Glomerular endothelial cell (primary cell): ENCODE measurements around the gene TMEM18. TPM values are rescaled to one million over a fixed set of nuclear protein-coding genes. Genes with fewer than 3 reads are reported as not detected.

Source experiments
- DNase-seq: peaks from one replicate; pipeline ENCODE4 v3.0.0-alpha.2; 2011; ENCODE audit warnings: low read depth, low spot score; ENCODE audit errors: extremely low read depth
- total RNA-seq: library from RNA; depleted of rRNA; stranded (reverse); fragments of >200 nt; gene quantifications from 2 replicates; pipeline ENCODE4 v1.2.3, GENCODE V29; 2015

Gene TMEM18
- total RNA-seq, 1 donor from 2014 or later, result 13.5 TPM

DNA sequence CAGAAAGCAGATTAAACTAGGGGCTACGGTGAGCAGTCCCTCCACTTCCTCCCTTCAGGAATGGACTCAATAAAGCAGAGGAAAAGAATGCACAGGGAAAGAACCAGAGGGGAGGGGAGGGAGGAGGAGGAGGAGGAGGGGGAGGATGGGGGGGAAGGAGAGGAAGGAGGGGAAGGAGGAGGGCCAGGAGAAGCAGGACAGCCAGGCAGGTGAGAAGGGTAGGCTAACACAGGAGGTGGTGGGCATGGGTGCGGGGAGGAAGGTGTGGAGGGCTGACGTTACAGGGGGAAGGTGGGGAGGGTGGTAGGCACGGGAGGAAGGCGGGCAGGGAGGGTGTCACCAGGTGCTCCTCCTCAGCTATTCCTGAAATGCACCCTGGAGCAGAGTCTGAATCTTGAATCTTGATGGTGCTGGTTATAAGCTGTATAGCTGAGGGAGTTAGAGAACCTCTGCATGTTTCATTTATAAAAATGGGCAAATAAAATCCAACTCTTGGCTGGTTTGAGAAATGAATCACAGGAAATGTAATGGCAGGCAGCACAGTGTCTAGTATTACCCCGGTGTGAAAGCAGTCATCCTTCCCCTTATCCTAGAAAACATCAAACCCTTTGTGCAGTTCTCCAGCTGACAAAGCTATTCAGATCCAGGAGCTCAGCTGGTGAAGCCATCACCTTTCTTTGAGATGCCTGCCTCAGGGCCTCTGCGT, 3.4 kb downstream of the TMEM18 start:
- no peak for DNase-seq

DNA sequence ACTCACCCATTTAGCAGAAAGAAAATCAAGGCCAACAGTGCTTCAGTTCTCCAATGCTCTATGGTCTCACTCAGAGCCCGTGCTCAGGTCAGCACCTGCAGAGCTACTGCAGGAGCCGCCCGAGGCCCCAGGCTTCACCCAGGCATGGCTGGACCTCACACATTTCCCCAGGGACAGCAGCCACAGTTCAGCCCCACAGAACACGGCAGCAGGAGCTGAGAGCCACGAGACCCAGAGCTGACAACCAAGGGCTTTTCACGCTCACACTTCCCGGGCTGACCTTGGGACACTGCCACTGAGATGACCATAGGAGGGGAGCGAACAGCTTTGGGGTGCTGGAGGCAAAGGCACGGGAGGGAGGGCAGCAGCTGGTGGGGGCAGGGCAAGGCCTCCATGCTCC, 4.2 kb downstream of the TMEM18 start:
- no peak for DNase-seq

DNA sequence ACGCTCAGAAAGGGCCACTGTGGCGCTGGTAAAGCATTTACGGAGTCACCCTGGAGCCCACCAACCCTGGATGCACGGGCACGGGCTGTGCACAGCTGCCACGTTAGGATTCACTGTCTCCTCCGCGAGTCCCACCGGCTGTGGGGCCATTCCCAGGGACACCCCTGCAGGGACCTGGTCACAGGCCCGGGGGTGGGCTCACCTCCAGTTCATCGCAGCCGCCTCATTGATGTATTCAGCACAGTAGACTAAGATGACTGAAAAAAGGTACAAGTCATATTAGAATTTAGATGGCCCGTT, 4.7 kb downstream of the TMEM18 start:
- DNase-seq, result no peak

DNA sequence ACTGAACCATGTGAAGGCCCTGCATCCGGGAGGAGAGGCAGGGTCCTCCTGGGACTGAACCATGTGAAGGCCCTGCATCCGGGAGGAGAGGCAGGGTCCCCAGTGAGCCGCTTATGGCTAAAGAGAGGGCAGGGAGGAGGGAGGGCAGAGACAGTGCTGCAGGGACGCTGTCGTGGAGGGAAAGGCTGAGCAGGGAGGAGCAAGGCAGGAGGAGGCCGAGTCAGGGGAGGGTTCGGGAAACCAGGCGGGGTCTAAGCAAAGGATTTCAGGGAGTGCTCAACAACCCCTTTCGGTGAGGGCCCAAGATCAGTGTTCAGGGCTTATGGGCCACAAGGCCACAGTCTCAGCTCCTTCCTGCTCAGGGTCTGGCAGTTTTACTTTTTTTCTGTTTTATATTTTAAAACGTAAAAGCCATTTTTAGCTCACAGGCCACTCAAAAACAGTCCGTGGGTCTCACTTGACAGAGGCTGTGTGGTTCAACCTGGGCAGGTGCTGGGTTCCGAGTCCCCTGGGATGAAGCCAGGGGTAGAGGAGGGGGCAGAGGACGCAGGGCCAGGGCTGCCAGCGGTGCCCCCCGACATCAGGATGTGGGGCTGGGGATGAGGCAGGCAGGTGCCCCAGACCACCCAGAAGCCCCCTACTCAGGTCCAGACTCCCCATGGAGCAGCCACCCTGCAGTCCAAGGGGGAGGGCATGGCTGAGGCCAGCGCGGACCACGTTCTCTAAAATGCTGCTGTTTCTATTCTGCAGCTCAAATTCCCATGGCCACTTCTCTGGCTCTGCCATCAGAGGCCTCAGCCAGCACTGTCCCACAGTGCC, 5.2 kb downstream of the TMEM18 start:
- no peak for DNase-seq

DNA sequence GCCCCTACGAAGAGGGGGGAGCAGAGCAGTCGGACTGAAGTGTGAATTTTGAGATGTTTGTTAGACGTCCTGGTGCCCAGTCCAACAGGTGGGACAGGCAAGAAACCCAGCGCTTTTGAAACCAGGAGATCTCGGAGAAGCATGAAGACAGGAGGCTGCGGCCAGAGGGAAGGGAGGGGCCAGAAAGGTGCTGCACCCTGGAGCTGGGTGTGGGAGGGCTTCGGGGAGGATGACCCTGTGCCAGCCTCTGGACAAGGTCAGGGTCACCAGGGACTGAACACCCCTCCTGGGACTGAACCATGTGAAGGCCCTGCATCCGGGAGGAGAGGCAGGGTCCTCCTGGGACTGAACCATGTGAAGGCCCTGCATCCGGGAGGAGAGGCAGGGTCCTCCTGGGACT, 6.1 kb downstream of the TMEM18 start:
- no peak for DNase-seq

DNA sequence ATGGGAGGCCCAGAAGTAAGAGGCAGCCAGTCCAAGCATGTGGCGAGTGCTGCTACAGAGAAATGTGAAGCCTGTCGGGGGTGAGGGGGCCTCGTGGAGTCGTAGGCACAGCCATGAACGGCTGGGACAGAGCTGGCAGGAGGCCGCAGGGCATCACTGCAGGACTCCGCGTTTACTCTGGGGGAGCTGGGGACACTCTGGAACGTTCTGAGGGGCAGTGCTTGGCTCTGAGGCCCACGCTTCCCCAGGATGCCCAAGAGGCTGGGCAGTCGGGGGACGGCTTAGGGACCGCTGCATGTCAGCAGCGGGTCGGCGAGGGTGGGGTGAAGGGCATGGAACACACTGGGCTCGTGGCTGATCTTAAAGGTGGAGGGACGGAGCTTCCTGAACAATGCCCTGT, 6.6 kb downstream of the TMEM18 start:
- DNase-seq, result no peak

DNA sequence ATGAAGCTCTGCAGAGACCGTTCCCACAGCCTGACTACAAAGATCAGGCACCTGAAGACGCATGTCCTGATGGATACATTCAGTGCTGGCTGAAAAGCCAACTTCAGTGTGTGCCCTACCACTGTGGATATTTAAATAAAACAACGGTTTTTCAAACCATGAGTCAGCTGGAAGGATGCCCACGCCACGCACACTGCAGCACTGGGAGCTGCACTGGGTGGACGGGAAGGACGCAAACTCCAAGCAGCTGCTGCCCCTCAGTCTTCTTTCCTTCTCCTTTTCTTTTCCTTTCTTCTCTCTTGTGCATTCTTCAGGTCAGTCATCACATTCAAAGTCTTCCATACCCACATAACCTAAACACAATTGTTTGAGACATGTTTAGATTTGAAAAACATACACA, 7.9 kb downstream of the TMEM18 start:
- DNase-seq, result no peak

DNA sequence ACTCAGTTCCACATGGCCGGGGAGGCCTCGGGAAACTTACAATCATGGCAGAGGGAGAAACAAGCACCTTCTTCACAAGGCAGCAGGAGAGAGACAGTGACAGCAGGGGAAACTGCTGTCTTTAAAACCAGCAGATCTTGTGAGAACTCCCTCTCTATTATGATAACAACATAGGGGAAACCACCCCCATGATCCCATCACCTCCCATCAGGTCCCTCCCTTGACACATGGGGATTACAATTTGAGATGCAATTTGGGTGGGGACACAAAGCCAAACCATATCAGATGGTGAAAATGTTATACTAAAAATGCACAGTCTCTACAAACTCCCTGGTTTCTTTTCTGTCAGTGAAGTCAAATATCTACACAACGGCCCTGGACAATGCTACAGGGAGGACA, 9.2 kb downstream of the TMEM18 start:
- DNase-seq, result no peak

DNA sequence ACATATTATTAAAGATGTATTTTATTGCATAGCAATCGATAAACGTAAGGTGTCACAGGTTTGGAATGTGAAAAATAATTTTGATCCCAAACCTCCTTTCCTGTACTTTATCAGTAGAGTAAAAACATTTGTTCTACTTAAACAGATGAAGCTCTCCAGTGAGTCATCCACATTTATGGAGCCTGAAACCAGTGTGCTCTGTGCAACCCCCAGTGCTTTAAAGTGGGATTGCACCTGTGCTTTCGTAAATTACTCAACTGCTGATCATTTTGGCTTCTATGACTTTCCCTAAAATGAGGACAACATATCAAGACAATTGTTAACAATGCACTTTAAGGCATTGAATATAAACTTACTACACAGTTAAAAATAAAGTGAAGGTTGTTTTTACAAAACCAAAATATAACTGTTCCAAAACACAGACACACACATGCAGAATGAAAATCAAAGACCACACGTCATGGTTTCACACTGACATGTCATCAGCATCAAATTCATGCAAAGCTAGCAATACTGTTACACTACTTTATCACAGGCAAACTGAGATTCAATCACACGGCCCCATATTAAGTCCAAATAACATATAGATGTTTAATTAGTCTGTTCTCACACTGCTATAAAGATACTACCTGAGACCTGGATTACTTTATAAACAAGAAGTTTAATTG, 9.7 kb downstream of the TMEM18 start:
- DNase-seq, result no peak

DNA sequence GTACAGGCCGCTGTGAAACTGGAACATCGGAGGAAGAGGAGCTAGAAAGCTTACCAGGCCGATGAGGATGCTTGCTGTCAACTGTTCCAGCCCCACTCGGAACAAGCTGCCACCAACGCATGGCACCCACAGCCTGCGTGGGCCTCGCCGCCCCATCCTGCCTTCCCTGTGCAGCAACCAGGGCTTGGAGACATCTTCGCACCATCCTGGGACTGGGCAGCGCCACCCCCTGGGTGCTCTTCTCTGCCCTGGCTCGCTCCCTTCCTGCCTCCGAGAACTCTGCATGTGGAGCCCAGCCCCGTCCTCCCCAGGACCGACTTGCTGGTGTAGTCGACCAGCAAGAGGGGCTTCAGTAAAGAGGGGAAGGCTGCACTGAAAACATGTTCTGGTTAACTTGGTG, 10.8 kb downstream of the TMEM18 start:
- no peak for DNase-seq

DNA sequence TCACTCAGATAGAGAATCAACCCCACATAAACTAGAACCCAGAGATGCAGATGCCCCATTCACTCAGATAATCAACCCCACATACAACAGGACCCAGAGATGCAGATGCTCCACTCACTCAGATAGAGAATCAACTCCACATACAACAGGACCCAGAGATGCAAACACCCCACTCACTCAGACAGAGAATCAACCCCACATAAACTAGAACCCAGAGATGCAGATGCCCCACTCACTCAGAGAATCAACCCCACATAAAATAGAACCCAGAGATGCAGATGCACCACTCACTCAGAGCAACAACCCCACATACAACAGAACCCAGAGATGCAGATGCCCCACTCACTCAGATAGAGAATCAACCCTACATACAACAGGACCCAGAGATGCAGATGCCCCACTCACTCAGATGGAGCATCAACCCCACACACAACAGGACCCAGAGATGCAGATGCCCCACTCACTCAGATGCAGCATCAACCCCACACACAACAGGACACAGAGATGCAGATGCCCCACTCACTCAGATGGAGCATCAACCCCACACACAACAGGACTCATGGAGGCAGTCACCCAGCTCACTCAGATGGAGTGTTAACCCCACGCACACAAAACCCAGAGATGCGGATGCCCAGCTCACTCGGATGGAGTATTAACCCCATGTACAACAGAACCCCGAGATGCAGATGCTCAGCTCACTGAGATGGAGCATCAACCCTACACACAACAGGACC, 11.7 kb downstream of the TMEM18 start:
- no peak for DNase-seq

DNA sequence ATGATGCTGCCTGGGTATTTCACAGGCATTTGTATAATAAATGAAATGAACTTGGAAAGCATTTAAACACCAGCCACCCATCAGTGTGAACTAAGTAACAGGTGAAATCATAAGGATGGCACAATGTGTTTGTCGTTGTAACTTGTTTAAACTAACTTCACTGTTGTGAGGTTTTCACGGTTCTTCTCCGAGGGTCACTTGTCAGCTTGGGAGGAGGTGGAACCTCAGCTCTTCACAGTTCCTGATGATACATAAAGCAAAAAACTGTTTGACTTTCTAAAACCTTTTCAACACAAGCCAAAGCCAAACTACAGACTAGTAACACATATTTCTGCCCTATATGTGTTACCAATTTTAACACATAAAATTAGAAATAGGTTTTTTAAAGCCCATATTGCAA, 13.1 kb downstream of the TMEM18 start:
- no peak for DNase-seq

DNA sequence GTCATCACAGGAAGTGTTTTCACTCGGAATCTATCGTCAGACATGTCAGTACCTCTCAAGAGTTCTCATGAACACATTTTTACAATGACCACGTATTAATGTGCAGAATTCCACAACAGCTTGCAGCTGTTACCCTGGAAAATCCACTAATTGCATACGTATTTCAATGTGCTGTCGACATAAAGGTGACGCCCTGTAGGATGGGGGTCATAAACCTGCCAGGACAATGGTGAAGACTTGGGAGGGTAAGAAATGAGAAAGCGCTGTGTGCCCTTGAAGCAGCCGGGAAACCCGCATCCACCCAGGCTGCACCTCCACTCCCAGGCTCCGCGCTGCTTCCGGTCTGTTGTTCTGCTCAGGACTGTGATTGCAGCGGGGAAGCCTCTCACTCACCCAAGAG, 14.0 kb downstream of the TMEM18 start:
- no peak for DNase-seq

DNA sequence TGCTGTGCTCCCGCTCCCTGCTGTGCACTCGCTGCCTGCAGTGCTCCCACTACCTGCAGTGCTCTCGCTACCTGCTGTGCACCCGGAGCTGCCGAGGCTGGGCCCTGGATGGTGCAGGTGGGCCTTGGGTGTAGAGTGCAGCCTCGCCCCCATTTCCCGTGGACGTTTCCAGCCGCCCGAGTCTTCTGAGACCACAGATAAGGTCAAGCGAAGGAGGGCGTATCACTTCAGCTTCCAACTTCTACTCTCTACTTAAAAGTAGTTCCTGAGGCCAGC, 15.9 kb downstream of the TMEM18 start:
- no peak for DNase-seq

DNA sequence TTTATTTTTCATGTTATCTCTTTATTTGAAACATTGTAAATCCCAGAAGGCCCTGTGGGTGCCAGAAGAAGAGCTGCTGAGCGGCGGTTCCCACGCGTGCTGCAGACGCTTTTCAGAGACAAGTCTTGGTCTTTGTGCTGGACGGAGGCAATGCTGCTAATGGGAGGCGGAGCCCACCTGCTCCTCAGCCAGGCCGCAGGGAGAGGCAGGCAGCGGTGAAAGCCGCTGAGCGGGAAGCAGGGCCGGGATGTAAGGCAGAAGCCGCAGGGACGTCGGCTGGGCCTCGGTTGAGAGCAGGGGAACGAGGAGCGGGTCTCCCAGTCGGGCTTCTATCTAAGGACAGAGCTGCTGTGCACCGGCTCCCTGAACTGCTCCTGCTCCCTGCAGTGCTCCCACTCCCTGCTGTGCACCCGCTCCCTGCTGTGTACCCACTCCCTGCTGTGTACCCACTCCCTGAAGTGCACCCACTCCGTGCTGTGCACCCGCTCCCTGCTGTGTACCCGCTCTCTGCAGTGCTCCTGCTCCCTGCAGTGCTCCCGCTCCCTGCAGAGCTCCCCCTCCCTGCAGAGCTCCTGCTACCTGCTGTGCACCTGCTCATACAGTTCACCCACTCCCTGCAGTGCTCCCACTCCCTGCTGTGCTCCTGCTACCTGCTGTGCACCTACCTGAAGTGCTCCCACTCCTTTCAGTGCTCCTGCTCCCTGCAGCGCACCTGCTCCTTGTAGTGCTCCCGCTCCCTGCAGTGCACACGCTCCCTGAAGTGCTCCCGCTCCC, 16.4 kb downstream of the TMEM18 start:
- no peak for DNase-seq

DNA sequence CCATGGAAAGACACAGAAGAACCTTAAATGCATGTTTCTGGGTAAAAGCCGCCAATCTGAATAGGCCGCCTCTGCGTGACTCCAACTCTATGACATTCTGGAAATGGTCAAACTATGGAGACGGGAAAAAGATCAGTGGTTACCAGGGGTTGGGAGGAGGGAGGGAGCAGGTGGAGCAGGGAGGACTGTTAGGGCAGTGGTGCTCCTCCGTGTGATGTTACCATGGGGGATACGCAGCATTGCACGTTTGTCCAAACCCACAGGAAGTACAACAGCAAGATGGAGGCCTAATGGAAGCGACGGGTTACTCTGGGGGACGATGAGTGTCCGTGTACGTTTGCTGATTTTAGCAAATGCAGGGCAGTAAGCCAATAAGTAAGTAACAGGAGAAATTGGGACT, 17.2 kb downstream of the TMEM18 start:
- no peak for DNase-seq

DNA sequence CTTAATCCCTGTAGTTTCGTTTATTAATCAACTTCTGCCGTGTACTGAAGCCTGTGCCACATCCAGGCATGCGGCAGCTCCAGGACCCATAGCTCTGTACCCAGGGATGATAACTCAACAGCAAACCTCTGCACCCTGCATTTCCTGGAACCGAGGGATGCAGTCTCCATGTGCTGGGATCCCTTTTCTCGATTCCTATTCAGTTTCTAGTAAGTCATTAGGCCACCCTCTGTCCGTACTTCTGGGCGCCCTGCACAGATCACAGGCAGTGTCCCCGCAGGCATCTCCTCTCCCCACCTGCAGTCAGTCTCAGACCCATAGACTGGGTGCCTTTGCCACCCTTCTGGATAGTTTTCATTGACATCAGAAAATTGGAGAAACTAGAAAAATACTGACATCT, 18.8 kb downstream of the TMEM18 start:
- no peak for DNase-seq

DNA sequence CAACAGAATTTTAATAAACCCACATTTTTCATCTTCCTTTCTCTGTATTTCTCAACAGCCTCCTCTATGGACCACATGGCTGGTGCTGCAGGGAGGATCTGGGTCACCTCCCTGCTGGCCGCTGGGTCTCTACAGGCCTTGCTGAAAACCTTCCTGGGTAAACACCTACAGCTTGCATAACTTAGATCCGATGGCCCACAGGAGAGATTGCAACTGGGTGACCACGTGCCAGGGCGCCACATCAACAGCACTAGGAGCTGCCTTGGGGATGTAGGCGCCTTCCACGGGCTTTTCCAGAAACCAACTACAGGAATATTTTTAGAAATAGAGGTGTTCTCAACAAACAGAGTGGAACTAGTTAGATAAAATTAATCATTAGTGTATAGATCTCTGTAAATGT, 19.4 kb downstream of the TMEM18 start:
- DNase-seq, result no peak

DNA sequence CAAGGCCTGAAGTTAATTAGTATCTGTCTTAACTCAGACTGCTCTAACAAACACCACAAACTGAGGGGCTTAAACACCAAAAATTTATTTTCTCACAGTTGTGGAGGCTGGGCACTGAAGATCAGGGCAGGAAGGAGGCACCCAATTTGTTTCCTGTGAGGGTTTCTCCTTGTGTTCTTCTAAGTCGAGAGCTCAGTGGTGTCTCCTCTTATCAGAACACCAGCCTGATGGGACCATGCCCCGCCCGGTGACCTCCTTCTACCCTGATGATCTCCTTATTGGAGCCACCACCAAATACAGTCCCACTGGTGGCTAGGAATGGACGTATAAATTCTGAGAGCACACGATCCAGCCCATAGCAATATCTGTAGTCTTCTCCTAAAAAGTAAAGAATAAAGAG, 20.5 kb downstream of the TMEM18 start:
- no peak for DNase-seq

DNA sequence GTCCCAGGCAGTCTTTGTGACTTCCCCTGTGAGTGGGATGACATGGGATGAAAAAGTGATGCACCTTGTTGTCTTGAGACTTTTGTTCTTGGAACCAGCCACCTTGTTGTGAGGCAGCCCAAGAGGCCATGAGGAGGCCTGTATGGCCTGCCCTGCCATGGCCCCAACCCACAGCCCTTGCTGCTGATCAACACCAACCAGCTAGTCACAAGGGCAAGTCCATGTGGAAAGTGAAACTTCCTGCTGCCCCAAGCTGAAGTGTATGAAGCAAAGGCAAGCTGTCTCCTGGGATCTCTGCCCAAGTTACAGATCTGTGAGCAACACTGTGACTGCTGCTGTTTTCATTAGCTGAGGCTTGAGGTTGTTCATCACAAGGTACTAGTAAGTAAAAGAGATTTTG, 21.6 kb downstream of the TMEM18 start:
- no peak for DNase-seq

DNA sequence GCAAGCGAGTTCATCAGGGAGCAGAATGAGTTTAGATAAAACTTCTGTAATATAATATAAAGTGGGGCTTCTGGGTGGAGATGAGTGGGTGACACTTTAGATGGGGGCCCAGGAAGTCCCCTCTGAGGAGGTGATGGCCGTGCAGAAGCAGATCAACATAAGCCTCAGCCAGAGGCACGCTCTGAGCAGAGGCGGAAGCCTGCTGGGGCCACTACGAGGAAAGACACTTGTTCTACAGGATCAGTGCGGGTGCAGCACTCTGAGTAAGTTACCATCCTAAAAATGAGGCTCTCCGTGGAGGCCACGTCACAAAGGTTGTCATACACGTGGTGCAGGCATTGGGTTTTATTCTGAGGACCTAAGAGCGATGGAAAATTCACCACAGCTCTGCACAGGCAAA, 22.3 kb downstream of the TMEM18 start:
- no peak for DNase-seq
